Keratinocyte (primary cell): ENCODE results near the gene MED12L.
"Not testable (repeated sequence)": the region's sequence is repeated elsewhere in the genome, so short reads cannot be mapped to it uniquely, and the experiment has no call there.

Experiments used
- EZH2 ChIP-seq: IDR thresholded peaks from one replicate; pipeline ENCODE4 v1.6.1; 2012; ENCODE audit warnings: inconsistent platforms, mild to moderate bottlenecking, low read length, moderate library complexity
- TF ChIP-seq, protein P1 (sequence below), 3 experiments: IDR thresholded peaks in 1 of 3; conservative IDR thresholded peaks in 1 of 3; optimal IDR thresholded peaks in 1 of 3; 2 replicates in 2 of 3; 3 replicates in 1 of 3; pipeline versions ENCODE3 to v1.5.1; 2011; ENCODE audit warnings: low read length in 3 of 3, mild to moderate bottlenecking in 3 of 3, moderate library complexity in 2 of 3, control low read depth in 1 of 3, inconsistent platforms in 1 of 3; ENCODE audit not compliant: insufficient read depth in 2 of 3; ENCODE audit errors: extremely low read depth in 1 of 3

DNA sequence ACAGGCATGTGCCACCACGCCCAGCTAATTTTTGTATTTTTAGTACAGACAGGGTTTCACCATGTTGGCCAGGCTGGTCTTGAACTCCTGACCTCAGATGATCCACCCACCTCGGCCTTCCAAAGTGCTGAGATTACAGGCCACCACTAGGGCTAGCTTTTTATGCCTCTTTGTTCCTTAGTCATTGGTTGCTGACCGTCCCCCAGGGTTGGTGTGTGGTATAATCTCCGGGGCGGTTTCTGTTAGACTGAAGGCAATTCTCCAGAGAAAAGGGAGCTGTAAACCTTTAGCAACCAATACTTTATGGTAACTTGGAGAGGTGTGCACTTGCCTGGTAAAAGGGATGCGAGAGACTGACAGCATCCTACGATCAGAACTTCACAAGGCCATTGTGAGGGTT, 12.6 kb upstream of the MED12L start:
- TF ChIP-seq, protein P1, sequence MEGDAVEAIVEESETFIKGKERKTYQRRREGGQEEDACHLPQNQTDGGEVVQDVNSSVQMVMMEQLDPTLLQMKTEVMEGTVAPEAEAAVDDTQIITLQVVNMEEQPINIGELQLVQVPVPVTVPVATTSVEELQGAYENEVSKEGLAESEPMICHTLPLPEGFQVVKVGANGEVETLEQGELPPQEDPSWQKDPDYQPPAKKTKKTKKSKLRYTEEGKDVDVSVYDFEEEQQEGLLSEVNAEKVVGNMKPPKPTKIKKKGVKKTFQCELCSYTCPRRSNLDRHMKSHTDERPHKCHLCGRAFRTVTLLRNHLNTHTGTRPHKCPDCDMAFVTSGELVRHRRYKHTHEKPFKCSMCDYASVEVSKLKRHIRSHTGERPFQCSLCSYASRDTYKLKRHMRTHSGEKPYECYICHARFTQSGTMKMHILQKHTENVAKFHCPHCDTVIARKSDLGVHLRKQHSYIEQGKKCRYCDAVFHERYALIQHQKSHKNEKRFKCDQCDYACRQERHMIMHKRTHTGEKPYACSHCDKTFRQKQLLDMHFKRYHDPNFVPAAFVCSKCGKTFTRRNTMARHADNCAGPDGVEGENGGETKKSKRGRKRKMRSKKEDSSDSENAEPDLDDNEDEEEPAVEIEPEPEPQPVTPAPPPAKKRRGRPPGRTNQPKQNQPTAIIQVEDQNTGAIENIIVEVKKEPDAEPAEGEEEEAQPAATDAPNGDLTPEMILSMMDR (optimal IDR thresholded peaks at IDR 0.05 in 1 of 3, IDR thresholded peaks at IDR 0.05 in 1 of 3, conservative IDR thresholded peaks at IDR 0.05 in 1 of 3; ENCODE audit: extremely low read depth in 1 of 3, insufficient read depth in 2 of 3, low read length in 3 of 3), result not testable (repeated sequence)
- TF ChIP-seq EZH2, result not testable (repeated sequence)
